ENCODE data around the gene S100A14.
"Not testable (repeated sequence)": the region's sequence is repeated elsewhere in the genome, so short reads cannot be mapped to it uniquely, and the experiment has no call there.

Gene S100A14

DNA sequence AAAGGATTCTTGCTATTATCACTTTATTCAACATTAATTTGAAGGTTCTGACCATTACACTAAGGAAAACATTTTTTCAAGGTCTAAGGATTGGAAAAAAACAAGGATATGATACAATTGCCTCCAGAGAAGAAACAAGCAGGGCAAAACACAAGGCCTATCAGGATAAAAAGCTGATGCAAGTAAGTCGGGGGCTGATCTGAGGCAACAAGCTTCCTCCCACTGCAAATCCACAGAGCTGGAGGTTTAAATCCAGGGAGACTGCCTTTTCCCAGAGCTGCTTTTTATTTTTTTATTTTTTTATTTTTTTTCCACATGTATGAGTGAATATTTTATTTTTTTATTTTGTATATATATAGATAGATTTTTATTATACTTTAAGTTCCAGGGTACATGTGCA, 31.1 kb downstream of the S100A14 start:
- Histone ChIP-seq H3K9ac (ENCODE audit: low read length) (no peak overlapping the region), H3K9me2 (replicated peaks; ENCODE audit: insufficient read depth, low read length) (no peaks in the 10 kb centered on the region), H4K20me1 (ENCODE audit: insufficient read depth, low read length) (no peaks in the 10 kb centered on the region), H3K9me3 (replicated peaks; ENCODE audit: insufficient read depth, low read length) (no peaks in the 10 kb centered on the region), H3K27me3 (replicated peaks; ENCODE audit: insufficient read depth, low read length) (no peaks in the 10 kb centered on the region), H3K4me1 (ENCODE audit: low read length) (no peaks in the 10 kb centered on the region), H3K4me3 (ENCODE audit: low read length) (no peak overlapping the region), H3K36me3 (replicated peaks; ENCODE audit: insufficient read depth, low read length) (no peaks in the 10 kb centered on the region), H3F3A (ENCODE audit: insufficient read depth, low read length) (no peaks in the 10 kb centered on the region), H3K4me2 (ENCODE audit: low read depth, low read length) (no peak overlapping the region), H3K27ac (ENCODE audit: low read length) (no peak overlapping the region), H3K79me2 (ENCODE audit: low read length) (no peaks in the 10 kb centered on the region), H2AFZ (ENCODE audit: low read length) (no peak overlapping the region)
- TF ChIP-seq EZH2phosphoT487 (IDR thresholded peaks at IDR 0.05; ENCODE audit: low read length) (no peak), EZH2 (optimal IDR thresholded peaks at IDR 0.05; ENCODE audit: low read depth, low read length) (no peak)
- TF ChIP-seq, protein P1, sequence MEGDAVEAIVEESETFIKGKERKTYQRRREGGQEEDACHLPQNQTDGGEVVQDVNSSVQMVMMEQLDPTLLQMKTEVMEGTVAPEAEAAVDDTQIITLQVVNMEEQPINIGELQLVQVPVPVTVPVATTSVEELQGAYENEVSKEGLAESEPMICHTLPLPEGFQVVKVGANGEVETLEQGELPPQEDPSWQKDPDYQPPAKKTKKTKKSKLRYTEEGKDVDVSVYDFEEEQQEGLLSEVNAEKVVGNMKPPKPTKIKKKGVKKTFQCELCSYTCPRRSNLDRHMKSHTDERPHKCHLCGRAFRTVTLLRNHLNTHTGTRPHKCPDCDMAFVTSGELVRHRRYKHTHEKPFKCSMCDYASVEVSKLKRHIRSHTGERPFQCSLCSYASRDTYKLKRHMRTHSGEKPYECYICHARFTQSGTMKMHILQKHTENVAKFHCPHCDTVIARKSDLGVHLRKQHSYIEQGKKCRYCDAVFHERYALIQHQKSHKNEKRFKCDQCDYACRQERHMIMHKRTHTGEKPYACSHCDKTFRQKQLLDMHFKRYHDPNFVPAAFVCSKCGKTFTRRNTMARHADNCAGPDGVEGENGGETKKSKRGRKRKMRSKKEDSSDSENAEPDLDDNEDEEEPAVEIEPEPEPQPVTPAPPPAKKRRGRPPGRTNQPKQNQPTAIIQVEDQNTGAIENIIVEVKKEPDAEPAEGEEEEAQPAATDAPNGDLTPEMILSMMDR (IDR thresholded peaks at IDR 0.05; ENCODE audit: low read length): no peak
- no peak for DNase-seq

DNA sequence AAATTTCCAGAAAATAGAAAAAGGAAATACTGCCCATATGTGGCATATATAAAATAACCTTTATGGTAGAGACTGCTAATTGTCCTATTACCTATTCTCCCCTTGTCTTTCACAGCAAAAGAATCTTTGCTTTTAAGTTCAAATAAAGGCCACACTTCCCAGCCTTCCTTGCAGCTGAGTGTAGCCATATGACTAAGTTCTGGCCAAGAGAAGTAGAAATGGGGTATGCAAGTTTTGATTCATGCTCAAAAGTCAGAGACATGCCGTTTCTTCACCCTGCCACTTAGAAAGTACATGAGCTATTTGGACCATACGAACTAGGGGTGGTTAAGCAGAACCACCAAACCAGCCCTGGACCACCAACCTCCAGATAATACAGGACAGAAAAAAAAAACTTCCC, 32.1 kb downstream of the S100A14 start:
- H3F3A ChIP-seq (ENCODE audit: insufficient read depth, low read length): no peaks in the 10 kb centered on the region
- no peaks in the 10 kb centered on the region for H4K20me1 ChIP-seq (ENCODE audit: insufficient read depth, low read length)
- no peaks in the 10 kb centered on the region for H3K36me3 ChIP-seq (replicated peaks; ENCODE audit: insufficient read depth, low read length)
- no peaks in the 10 kb centered on the region for H3K4me1 ChIP-seq (ENCODE audit: low read length)
- no peaks in the 10 kb centered on the region for H3K9me3 ChIP-seq (replicated peaks; ENCODE audit: insufficient read depth, low read length)
- H3K79me2 ChIP-seq (ENCODE audit: low read length): no peaks in the 10 kb centered on the region
- no peak for TF ChIP-seq EZH2phosphoT487 (IDR thresholded peaks at IDR 0.05; ENCODE audit: low read length)
- TF ChIP-seq EZH2 (optimal IDR thresholded peaks at IDR 0.05; ENCODE audit: low read depth, low read length): no peak
- H3K4me3 ChIP-seq (ENCODE audit: low read length): no peak overlapping the region
- no peak overlapping the region for H3K9ac ChIP-seq (ENCODE audit: low read length)
- no peak for DNase-seq
- no peaks in the 10 kb centered on the region; the same call in 1 of the 2 replicates for H3K27me3 ChIP-seq (replicated peaks; ENCODE audit: insufficient read depth, low read length)
- no peak overlapping the region for H3K27ac ChIP-seq (ENCODE audit: low read length)
- no peaks in the 10 kb centered on the region for H3K9me2 ChIP-seq (replicated peaks; ENCODE audit: insufficient read depth, low read length)
- H2AFZ ChIP-seq (ENCODE audit: low read length): no peak overlapping the region
- no peak overlapping the region for H3K4me2 ChIP-seq (ENCODE audit: low read depth, low read length)

DNA sequence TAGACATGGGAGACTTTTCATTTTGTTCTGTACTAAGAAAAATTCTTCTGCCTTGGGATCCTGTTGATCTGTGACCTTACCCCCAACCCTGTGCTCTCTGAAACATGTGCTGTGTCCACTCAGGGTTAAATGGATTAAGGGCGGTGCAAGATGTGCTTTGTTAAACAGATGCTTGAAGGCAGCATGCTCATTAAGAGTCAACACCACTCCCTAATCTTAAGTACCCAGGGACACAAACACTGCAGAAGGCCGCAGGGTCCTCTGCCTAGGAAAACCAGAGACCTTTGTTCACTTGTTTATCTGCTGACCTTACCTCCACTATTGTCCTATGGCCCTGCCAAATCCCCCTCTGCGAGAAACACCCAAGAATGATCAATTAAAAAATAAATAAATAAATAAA, 32.6 kb downstream of the S100A14 start:
- not testable (repeated sequence) for H3K27me3 ChIP-seq (replicated peaks; ENCODE audit: insufficient read depth, low read length); H3K27ac ChIP-seq (ENCODE audit: low read length); H3K9me3 ChIP-seq (replicated peaks; ENCODE audit: insufficient read depth, low read length)

DNA sequence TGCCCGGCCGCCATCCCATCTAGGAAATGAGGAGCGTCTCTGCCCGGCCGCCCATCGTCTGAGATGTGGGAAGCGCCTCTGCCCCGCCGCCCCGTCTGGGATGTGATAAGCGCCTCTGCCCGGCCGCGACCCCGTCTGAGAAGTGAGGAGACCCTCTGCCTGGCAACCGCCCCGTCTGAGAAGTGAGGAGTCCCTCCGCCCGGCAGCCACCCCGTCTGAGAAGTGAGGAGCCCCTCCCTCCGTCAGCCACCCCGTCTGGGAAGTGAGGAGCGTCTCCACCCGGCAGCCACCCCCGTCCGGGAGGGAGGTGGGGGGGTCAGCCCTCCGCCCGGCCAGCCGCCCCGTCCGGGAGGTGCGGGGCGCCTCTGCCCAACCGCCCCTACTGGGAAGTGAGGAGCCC, 33.3 kb downstream of the S100A14 start:
- H3K27ac ChIP-seq (ENCODE audit: low read length); H4K20me1 ChIP-seq (ENCODE audit: insufficient read depth, low read length); H3K9ac ChIP-seq (ENCODE audit: low read length); DNase-seq; H3F3A ChIP-seq (ENCODE audit: insufficient read depth, low read length); H3K9me3 ChIP-seq (replicated peaks; ENCODE audit: insufficient read depth, low read length); H2AFZ ChIP-seq (ENCODE audit: low read length); H3K9me2 ChIP-seq (replicated peaks; ENCODE audit: insufficient read depth, low read length); H3K4me2 ChIP-seq (ENCODE audit: low read depth, low read length); H3K4me3 ChIP-seq (ENCODE audit: low read length); H3K4me1 ChIP-seq (ENCODE audit: low read length); H3K79me2 ChIP-seq (ENCODE audit: low read length); H3K27me3 ChIP-seq (replicated peaks; ENCODE audit: insufficient read depth, low read length); H3K36me3 ChIP-seq (replicated peaks; ENCODE audit: insufficient read depth, low read length): not testable (repeated sequence)

More for the DNA sequence above, 32.6 kb downstream of the S100A14 start:
- not testable (repeated sequence) for H3K9me2 ChIP-seq (replicated peaks; ENCODE audit: insufficient read depth, low read length); H3K79me2 ChIP-seq (ENCODE audit: low read length); H3F3A ChIP-seq (ENCODE audit: insufficient read depth, low read length); H3K36me3 ChIP-seq (replicated peaks; ENCODE audit: insufficient read depth, low read length); H3K4me1 ChIP-seq (ENCODE audit: low read length); H2AFZ ChIP-seq (ENCODE audit: low read length); H3K4me2 ChIP-seq (ENCODE audit: low read depth, low read length); H3K9ac ChIP-seq (ENCODE audit: low read length); H4K20me1 ChIP-seq (ENCODE audit: insufficient read depth, low read length); DNase-seq; H3K4me3 ChIP-seq (ENCODE audit: low read length)

DNA sequence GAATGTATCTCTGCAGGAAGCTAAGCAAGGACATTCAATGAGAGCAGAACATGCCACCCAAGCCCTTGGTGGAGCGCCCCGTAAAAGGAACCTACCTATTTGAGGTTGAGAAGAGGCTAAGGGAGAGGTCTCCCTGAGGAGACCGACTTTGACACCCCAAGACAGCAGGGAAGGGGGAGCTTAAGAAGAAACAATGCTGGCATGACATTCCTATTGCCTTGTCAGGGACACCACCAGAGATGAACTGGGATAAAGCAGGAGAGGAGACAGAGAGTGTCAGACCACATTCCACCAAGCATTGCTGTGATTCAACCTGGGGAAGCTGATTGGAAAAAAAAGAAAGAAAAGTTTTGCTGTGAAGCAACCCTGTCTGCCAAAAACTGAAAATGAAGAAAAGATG, 37.2 kb downstream of the S100A14 start:
- Histone ChIP-seq H3K27me3 (replicated peaks; ENCODE audit: insufficient read depth, low read length) (peaks cover 11% of the 10 kb centered on the region), H4K20me1 (ENCODE audit: insufficient read depth, low read length) (no peaks in the 10 kb centered on the region), H3K9me2 (replicated peaks; ENCODE audit: insufficient read depth, low read length) (no peaks in the 10 kb centered on the region), H2AFZ (ENCODE audit: low read length) (no peak overlapping the region), H3K9me3 (replicated peaks; ENCODE audit: insufficient read depth, low read length) (no peaks in the 10 kb centered on the region), H3K4me2 (ENCODE audit: low read depth, low read length) (no peak overlapping the region), H3K9ac (ENCODE audit: low read length) (no peak overlapping the region), H3K79me2 (ENCODE audit: low read length) (no peaks in the 10 kb centered on the region), H3K4me1 (ENCODE audit: low read length) (no peaks in the 10 kb centered on the region), H3K36me3 (replicated peaks; ENCODE audit: insufficient read depth, low read length) (no peaks in the 10 kb centered on the region), H3F3A (ENCODE audit: insufficient read depth, low read length) (no peaks in the 10 kb centered on the region), H3K27ac (ENCODE audit: low read length) (no peak overlapping the region), H3K4me3 (ENCODE audit: low read length) (no peak overlapping the region)
- DNase-seq: no peak
- TF ChIP-seq, protein P1 (IDR thresholded peaks at IDR 0.05; ENCODE audit: low read length): no peak
- TF ChIP-seq EZH2 (optimal IDR thresholded peaks at IDR 0.05; ENCODE audit: low read depth, low read length) (no peak), EZH2phosphoT487 (IDR thresholded peaks at IDR 0.05; ENCODE audit: low read length) (no peak)

Measured in MM.1S (cell line).